ENCODE results near the gene ISLR. TPM values are rescaled to one million over a fixed set of nuclear protein-coding genes. Genes with fewer than 3 reads are reported as not detected.

ISLR gene
- total RNA-seq, 1 donor from 2014 or later, result 2.6 TPM

DNA sequence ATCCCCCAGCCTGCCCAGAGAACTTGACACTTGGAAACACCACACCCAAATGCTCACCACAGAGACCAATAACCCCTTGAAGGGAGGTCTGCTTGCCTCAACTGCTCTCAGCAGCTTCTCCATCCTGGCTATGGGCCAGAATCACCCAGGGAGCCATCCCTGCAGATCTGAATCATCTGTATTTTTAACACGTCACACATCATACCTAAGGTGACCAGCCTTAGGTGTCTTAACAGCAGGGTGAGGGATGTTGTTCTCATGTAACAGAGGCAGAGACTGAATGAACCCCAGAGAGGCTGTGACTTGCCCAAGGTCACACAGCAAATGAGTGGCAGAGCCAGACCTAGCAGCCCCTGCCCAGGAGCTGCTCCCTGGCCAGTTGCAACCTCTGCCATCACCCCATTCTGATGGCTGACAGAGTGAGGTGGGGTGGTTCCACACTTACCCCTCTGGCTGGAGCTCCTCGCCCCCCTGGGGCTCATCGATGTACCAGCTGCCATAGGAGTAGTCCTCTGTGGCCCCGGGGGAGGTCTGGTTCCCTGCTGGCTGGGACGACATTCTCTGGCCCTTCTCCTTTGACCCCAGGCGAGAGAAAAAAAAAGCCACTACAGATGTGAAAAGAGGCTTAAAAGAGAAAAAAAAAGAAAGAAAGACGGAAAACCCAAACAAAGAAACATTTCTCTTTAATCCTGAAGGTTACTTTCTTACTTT is 28.4 kb downstream of the ISLR start:
- Mint-ChIP-seq H3K36me3 (ENCODE audit: low read depth) (peaks cover 4% of the 10 kb centered on the region), H3K4me1 (peaks cover 71% of the 10 kb centered on the region), H3K27me3 (ENCODE audit: low read depth) (peaks cover 6% of the 10 kb centered on the region), H3K27ac (ENCODE audit: unreplicated experiment) (peak overlapping the region; percentile 96), H3K4me3 (peak overlapping the region; percentile 89), H3K9me3 (no peaks in the 10 kb centered on the region)
- DNase-seq (ENCODE audit: low read depth, low spot score), result no peak
- TF ChIP-seq, protein P1, sequence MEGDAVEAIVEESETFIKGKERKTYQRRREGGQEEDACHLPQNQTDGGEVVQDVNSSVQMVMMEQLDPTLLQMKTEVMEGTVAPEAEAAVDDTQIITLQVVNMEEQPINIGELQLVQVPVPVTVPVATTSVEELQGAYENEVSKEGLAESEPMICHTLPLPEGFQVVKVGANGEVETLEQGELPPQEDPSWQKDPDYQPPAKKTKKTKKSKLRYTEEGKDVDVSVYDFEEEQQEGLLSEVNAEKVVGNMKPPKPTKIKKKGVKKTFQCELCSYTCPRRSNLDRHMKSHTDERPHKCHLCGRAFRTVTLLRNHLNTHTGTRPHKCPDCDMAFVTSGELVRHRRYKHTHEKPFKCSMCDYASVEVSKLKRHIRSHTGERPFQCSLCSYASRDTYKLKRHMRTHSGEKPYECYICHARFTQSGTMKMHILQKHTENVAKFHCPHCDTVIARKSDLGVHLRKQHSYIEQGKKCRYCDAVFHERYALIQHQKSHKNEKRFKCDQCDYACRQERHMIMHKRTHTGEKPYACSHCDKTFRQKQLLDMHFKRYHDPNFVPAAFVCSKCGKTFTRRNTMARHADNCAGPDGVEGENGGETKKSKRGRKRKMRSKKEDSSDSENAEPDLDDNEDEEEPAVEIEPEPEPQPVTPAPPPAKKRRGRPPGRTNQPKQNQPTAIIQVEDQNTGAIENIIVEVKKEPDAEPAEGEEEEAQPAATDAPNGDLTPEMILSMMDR (conservative IDR thresholded peaks at IDR 0.05), result no peak

DNA sequence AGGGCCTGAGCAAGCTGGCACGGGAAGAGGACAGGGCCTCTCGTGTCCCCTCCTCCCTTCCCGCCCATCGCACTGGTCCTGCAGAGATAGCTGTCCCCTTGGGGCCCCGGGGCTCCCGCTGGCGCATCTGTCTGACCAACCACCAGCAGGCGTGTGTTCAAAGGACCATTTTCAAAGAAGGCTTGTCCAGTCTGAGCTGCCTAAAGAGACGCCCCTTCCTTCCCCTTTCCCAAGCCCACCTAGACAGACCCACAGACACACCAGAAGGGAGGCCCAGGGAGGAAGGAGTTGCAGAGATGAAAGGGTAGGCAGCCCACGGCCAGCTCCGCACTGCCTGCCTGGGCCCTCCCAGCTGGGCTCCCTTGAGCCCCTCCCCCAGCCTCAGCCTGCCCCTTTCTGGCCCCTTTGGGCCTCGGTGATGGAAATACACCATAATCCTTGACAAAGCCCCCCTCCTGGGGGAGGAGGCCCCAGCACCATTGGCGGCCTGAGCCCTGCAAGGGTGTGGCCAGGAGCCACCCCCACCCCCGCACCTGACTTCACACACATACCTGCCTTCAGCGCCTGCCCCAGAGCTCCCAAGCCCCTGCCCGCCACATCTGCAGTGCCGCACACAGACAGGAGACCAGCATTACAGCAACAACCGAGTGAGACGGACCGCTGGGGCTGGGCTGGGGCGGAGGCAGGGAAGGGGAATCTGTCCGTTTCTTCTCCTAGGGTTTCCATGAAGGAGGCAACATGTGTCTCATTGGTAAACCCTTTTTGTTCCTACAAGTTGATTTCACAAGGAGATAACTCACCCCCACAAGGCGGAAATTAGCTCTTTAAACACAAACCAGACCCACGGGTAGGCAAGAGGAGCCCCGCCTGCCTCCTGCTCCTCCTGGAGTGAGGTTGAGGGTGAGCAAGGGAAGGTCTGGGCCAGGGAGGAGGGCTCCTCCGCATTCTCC is 29.2 kb downstream of the ISLR start, which contains the start of gene STRA6:
Gene STRA6 (minus strand): TSS at position 336 of the 950 bp plus-strand sequence. CDS start 520 bp downstream, outside the sequence.
- H3K27ac Mint-ChIP-seq (ENCODE audit: unreplicated experiment), result peak within 1 kb of the TSS; percentile 96
- peaks cover 6% of the 10 kb centered on the region for H3K27me3 Mint-ChIP-seq (ENCODE audit: low read depth)
- peak within 1 kb of the TSS; percentile 89 for H3K4me3 Mint-ChIP-seq
- peaks cover 80% of the 10 kb centered on the region for H3K4me1 Mint-ChIP-seq
- DNase-seq (ENCODE audit: low read depth, low spot score), result peak; percentile 70
- H3K9me3 Mint-ChIP-seq, result no peaks in the 10 kb centered on the region
- peaks cover 4% of the 10 kb centered on the region for H3K36me3 Mint-ChIP-seq (ENCODE audit: low read depth)
- TF ChIP-seq, protein P1 (conservative IDR thresholded peaks at IDR 0.05), result no peak

DNA sequence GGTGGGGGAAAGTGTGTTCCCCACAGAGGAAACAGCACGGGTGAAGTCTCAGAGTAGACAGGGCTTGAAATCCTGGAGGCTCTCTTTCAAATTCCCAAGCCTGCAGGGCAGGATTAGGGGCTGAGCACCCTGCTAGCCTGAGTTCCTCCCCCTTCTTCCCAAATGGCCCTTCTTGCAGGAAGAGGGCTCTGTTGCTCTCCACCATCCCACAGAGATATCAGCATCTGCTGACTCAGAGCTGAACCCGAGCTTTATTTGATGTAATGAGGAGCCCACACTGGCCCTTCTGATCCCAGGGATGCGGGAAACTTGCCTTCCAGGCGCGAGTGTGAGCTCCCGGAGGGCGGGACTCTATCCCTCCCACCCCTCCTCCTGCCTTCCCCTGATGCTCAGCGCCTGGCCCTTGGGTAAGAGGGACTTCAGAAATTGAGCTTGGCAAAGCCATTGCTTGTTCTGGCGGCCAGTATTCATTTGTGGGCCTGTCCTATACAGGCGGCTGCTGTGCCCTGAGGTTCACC is 30.5 kb downstream of the ISLR start:
- Mint-ChIP-seq H3K4me1 (peaks cover 92% of the 10 kb centered on the region), H3K4me3 (peak overlapping the region; percentile 89), H3K36me3 (ENCODE audit: low read depth) (peaks cover 7% of the 10 kb centered on the region), H3K9me3 (no peaks in the 10 kb centered on the region), H3K27ac (ENCODE audit: unreplicated experiment) (peak overlapping the region; percentile 96), H3K27me3 (ENCODE audit: low read depth) (peaks cover 6% of the 10 kb centered on the region)
- TF ChIP-seq, protein P1 (conservative IDR thresholded peaks at IDR 0.05), result no peak
- DNase-seq (ENCODE audit: low read depth, low spot score), result no peak

DNA sequence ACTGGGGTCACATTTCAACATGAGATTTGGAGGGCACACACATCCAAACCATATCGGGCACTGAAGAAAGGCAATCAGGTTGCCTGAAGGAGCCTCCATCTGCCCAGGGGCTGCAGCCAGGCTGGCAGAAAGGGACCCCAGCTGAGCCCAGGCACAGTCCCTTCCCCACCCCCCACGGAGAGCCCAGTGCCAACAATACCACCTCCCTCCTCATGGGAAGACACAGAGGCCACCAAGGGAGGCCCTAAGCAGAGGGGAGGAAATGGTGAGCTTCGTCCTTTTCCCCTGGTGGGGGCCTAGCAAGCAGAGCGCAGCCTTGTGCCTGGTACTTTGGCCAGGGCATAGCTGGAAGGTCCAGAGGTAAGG is 32.1 kb downstream of the ISLR start:
- no peak overlapping the region for H3K27ac Mint-ChIP-seq (ENCODE audit: unreplicated experiment)
- peaks cover 7% of the 10 kb centered on the region for H3K36me3 Mint-ChIP-seq (ENCODE audit: low read depth)
- TF ChIP-seq, protein P1 (conservative IDR thresholded peaks at IDR 0.05), result no peak
- peaks cover 6% of the 10 kb centered on the region for H3K27me3 Mint-ChIP-seq (ENCODE audit: low read depth)
- DNase-seq (ENCODE audit: low read depth, low spot score), result no peak
- peaks cover 97% of the 10 kb centered on the region for H3K4me1 Mint-ChIP-seq
- H3K4me3 Mint-ChIP-seq, result peak overlapping the region; percentile 62
- no peaks in the 10 kb centered on the region for H3K9me3 Mint-ChIP-seq

DNA sequence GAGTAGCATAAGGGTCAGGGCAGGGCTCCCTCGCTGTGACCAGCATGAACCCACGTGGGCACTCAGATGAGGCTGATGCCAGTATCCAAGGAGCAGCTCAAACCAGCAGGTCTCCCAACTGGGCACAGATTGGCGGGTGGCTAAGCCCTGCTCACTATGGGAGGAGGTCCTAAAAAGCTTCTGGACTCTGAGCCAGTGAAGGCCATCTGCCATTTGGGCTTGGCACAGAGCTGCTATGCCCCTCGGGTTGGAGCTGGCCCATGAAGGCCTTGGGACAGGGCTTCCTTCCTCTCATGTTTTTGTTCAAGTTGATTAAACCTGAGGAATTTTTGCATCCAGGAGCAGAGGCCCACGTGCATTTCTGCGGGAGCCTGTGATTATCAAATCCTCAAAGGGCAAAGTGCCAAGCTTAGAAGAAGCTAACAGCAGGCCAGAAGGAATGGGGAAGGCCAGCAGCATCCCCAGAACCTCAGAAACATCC is 33.3 kb downstream of the ISLR start:
- peaks cover 8% of the 10 kb centered on the region for H3K36me3 Mint-ChIP-seq (ENCODE audit: low read depth)
- H3K4me1 Mint-ChIP-seq, result peaks cover 95% of the 10 kb centered on the region
- DNase-seq (ENCODE audit: low read depth, low spot score), result no peak
- H3K27ac Mint-ChIP-seq (ENCODE audit: unreplicated experiment), result peak overlapping the region; percentile 16
- TF ChIP-seq, protein P1 (conservative IDR thresholded peaks at IDR 0.05), result no peak
- H3K27me3 Mint-ChIP-seq (ENCODE audit: low read depth), result peaks cover 6% of the 10 kb centered on the region
- H3K9me3 Mint-ChIP-seq, result no peaks in the 10 kb centered on the region
- peak overlapping the region; percentile 79 for H3K4me3 Mint-ChIP-seq
